Measurements from ENCODE around the gene CD58.

CD58 gene

DNA sequence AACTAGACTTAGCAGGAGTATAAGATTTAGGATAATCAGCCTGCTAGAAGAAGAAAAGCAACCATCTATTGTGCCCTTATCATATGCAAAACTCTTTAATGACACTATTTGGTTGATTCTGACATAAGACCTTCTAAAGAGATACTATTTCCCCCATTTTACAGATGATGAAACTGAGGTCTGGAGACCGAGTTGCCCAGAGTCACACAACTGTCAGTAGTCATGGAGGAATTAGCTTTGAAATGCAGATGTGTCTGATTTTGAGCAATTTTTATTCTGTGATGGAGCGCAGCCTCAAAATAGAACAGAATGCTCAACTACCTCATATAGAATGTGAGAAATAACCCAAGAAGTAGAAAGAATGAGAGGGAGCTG is 69.0 kb downstream of the CD58 start:
- TF ChIP-seq TAF1 (IDR thresholded peaks at IDR 0.05; ENCODE audit: low read depth, low read length), result no peak
- no peak for TF ChIP-seq SPI1 (IDR thresholded peaks at IDR 0.05; ENCODE audit: low read depth, low read length)
- FAIRE-seq (no peak), DNase-seq (ENCODE audit: insufficient read length, low spot score) (no peak)

- TF ChIP-seq POLR2A (IDR thresholded peaks at IDR 0.05; ENCODE audit: low read depth, low read length), result no peak
- TF ChIP-seq TAF1 (IDR thresholded peaks at IDR 0.05; ENCODE audit: low read depth, low read length), result no peak
- TF ChIP-seq SPI1 (IDR thresholded peaks at IDR 0.05; ENCODE audit: low read depth, low read length), result no peak
- no peak for TF ChIP-seq PAX5 (IDR thresholded peaks at IDR 0.05; ENCODE audit: insufficient read depth, low read length, severe bottlenecking)
- no peak for TF ChIP-seq POU2F2 (IDR thresholded peaks at IDR 0.05; ENCODE audit: low read depth, low read length)
- no peak for TF ChIP-seq POLR2AphosphoS5 (IDR thresholded peaks at IDR 0.05; ENCODE audit: low read depth, low read length)
- FAIRE-seq, result no peak
- no peak for DNase-seq (ENCODE audit: insufficient read length, low spot score)
Observed at GRCh38 chr1:116501125-116501869, 69.5 kb downstream of the CD58 start.

DNA sequence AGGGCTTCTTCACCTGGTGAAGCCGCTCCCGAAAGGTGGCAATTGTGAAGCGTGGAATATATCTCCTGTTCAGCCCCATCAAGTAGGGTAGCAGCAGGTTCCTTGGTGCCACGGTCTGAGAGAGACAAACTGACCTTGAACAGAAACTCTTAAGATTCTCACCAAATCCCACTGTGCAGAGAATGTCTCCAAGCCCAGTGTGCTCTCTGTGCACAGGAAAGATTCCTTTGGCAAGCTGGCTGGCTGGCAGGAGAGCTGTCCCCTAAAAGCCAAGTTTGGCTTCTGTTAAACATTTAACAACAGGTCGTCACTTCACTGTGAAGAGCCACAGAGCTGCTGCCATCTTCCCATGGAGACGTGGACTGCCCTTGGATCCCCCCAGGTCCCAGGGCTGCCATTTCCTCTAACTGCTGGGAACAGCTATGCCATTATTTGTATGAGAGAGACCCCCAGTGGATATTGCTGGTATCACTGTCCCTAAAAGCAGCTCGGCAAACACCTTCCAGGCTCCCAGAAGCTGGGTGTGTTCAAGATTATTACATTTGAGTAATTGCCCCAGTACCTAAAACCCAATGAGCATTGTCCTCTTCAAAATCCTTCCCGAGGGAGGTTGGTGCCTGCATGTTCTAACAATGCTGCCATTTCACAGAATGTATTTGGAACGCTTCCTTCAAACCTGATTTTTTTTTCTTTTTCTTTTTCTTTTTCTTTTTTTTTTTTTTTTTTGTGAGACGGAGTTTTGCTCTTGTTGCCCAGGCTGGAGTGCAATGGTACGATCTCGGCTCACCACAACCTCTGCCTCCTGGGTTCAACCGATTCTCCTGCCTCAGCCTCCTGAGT is 71.8 kb downstream of the CD58 start:
- DNase-seq (ENCODE audit: insufficient read length, low spot score), result peak; percentile 39
- TF ChIP-seq SPI1 (IDR thresholded peaks at IDR 0.05; ENCODE audit: low read depth, low read length), result peak; percentile 11; the same call in 1 of the 2 replicates
- no peak for TF ChIP-seq PAX5 (IDR thresholded peaks at IDR 0.05; ENCODE audit: insufficient read depth, low read length, severe bottlenecking)
- FAIRE-seq, result no peak

GRCh38 chr1:116497656-116498055 is 73.2 kb downstream of the CD58 start:
- FAIRE-seq (no peak), DNase-seq (ENCODE audit: insufficient read length, low spot score) (no peak)
- TF ChIP-seq SPI1 (IDR thresholded peaks at IDR 0.05; ENCODE audit: low read depth, low read length) (no peak), PAX5 (IDR thresholded peaks at IDR 0.05; ENCODE audit: insufficient read depth, low read length, severe bottlenecking) (no peak), POU2F2 (IDR thresholded peaks at IDR 0.05; ENCODE audit: low read depth, low read length) (no peak), TAF1 (IDR thresholded peaks at IDR 0.05; ENCODE audit: low read depth, low read length) (no peak), POLR2AphosphoS5 (IDR thresholded peaks at IDR 0.05; ENCODE audit: low read depth, low read length) (no peak), POLR2A (IDR thresholded peaks at IDR 0.05; ENCODE audit: low read depth, low read length) (no peak)

DNA sequence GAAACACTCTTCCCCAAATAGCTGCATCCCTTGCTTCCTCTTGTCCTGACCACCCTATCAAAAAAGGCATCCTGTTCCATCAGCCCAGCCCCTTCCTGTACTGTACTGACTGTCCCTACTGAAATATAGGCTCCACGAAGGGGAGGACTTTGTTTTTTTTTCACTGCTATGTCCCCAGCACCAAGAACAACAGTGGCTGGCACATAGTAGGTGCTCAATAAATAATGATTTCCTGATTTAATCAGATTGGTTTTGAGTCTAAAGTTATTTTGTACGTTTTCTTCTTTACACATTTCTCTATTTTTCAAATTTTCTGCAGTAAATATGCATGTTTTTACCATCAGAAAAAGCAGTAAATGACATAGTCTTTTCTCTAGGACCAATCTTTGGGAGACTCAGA is 73.9 kb downstream of the CD58 start:
- TF ChIP-seq TAF1 (IDR thresholded peaks at IDR 0.05; ENCODE audit: low read depth, low read length), result no peak
- no peak for TF ChIP-seq POLR2AphosphoS5 (IDR thresholded peaks at IDR 0.05; ENCODE audit: low read depth, low read length)
- TF ChIP-seq PAX5 (IDR thresholded peaks at IDR 0.05; ENCODE audit: insufficient read depth, low read length, severe bottlenecking), result no peak
- TF ChIP-seq POLR2A (IDR thresholded peaks at IDR 0.05; ENCODE audit: low read depth, low read length), result no peak
- no peak for TF ChIP-seq POU2F2 (IDR thresholded peaks at IDR 0.05; ENCODE audit: low read depth, low read length)
- TF ChIP-seq SPI1 (IDR thresholded peaks at IDR 0.05; ENCODE audit: low read depth, low read length), result no peak
- FAIRE-seq (no peak), DNase-seq (ENCODE audit: insufficient read length, low spot score) (no peak)

DNA sequence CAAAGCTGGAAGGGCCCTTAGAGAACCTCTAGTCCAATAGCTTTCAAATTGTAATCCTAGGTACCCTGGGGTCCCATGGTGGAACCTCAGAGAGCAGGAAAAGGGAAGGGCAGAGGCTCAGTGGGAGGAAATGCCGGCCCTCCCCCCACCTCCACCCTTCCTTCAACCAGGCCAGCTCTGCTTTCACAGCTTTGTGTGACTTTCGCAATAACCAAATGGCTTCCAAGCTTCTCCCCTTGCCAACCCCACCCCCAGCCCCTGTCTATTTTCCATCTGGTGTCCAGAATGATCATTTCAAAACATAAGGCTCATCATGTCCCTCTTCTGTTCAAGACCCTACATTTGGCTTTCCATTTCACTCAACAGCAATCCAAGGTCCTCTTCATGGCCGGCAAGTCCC is 74.4 kb downstream of the CD58 start:
- no peak for TF ChIP-seq POU2F2 (IDR thresholded peaks at IDR 0.05; ENCODE audit: low read depth, low read length)
- TF ChIP-seq TAF1 (IDR thresholded peaks at IDR 0.05; ENCODE audit: low read depth, low read length), result no peak
- no peak for TF ChIP-seq SPI1 (IDR thresholded peaks at IDR 0.05; ENCODE audit: low read depth, low read length)
- TF ChIP-seq POLR2AphosphoS5 (IDR thresholded peaks at IDR 0.05; ENCODE audit: low read depth, low read length), result no peak
- TF ChIP-seq POLR2A (IDR thresholded peaks at IDR 0.05; ENCODE audit: low read depth, low read length), result no peak
- no peak for TF ChIP-seq PAX5 (IDR thresholded peaks at IDR 0.05; ENCODE audit: insufficient read depth, low read length, severe bottlenecking)
- FAIRE-seq, result no peak
- no peak for DNase-seq (ENCODE audit: insufficient read length, low spot score)

DNA sequence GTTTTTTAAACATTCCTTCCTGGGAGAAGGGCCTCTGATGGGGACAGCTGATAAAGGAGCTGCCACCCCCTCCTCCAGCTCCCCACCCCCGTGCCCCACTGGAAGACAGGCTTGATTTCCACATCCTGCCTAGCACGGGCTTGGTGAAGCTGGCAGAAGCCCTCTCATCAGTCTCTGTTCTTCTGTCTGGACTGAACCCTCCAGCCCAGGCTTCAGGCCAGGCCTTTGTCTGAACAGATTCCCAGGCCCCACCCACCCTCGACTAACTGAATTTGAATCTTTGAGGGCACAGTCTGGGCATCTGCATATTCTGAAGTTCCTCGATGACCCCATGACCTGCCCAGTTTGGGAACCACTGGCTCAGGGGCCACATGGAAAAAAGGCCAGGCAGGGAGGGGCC is 75.3 kb downstream of the CD58 start:
- DNase-seq (ENCODE audit: insufficient read length, low spot score), result no peak
- TF ChIP-seq TAF1 (IDR thresholded peaks at IDR 0.05; ENCODE audit: low read depth, low read length) (no peak), PAX5 (IDR thresholded peaks at IDR 0.05; ENCODE audit: insufficient read depth, low read length, severe bottlenecking) (no peak)
- no peak for FAIRE-seq

DNA sequence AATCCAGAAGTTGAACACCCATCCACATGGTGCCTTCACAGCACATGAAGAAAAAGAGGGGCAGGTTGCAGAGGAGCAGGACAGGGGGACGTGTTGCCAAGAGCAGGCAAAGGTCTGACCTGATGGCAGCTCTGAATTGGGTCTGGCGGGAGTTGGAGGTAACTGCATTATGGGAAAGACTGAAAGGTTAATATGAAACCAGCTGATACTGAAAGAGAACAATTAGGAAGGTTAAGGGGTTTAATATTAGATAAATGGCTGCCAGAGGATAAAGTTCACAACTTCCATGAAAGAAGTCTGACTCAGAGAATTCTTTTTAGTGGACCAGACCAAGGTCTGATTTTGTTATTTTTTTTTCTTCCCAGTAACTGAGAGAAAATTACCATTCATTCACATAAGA is 76.1 kb downstream of the CD58 start:
- TF ChIP-seq TAF1 (IDR thresholded peaks at IDR 0.05; ENCODE audit: low read depth, low read length) (no peak), PAX5 (IDR thresholded peaks at IDR 0.05; ENCODE audit: insufficient read depth, low read length, severe bottlenecking) (no peak), POLR2AphosphoS5 (IDR thresholded peaks at IDR 0.05; ENCODE audit: low read depth, low read length) (no peak), POU2F2 (IDR thresholded peaks at IDR 0.05; ENCODE audit: low read depth, low read length) (no peak), POLR2A (IDR thresholded peaks at IDR 0.05; ENCODE audit: low read depth, low read length) (no peak), SPI1 (IDR thresholded peaks at IDR 0.05; ENCODE audit: low read depth, low read length) (no peak)
- FAIRE-seq (no peak), DNase-seq (ENCODE audit: insufficient read length, low spot score) (no peak)

GRCh38 chr1:116494353-116494692 is 76.5 kb downstream of the CD58 start:
- no peak for DNase-seq (ENCODE audit: insufficient read length, low spot score)
- no peak for TF ChIP-seq PAX5 (IDR thresholded peaks at IDR 0.05; ENCODE audit: insufficient read depth, low read length, severe bottlenecking)
- no peak for TF ChIP-seq POLR2A (IDR thresholded peaks at IDR 0.05; ENCODE audit: low read depth, low read length)
- no peak for TF ChIP-seq TAF1 (IDR thresholded peaks at IDR 0.05; ENCODE audit: low read depth, low read length)
- no peak for TF ChIP-seq SPI1 (IDR thresholded peaks at IDR 0.05; ENCODE audit: low read depth, low read length)
- TF ChIP-seq POU2F2 (IDR thresholded peaks at IDR 0.05; ENCODE audit: low read depth, low read length), result no peak
- TF ChIP-seq POLR2AphosphoS5 (IDR thresholded peaks at IDR 0.05; ENCODE audit: low read depth, low read length), result no peak
- FAIRE-seq, result no peak
